Measurements from ENCODE around the gene SRRM1. TPM values are rescaled to one million over a fixed set of nuclear protein-coding genes. Genes with fewer than 3 reads are reported as not detected.

The SRRM1 gene
- total and polyA plus RNA-seq, 9 of the 15 experiments (the other 6 are each of a cell fraction or from before 2014, with no cell fraction given), result 54.5 to 268 (median 115) TPM

GRCh38 chr1:24642481-24643362 is at the start of gene SRRM1 (continued):
- TF ChIP-seq E2F8 (IDR thresholded peaks at IDR 0.05; ENCODE audit: low read depth, partially characterized antibody) (no peak), NKRF (IDR thresholded peaks at IDR 0.05; ENCODE audit: borderline replicate concordance) (no peak; the same call in 1 of the 2 replicates), ZEB2 (IDR thresholded peaks at IDR 0.05) (no peak), NCOA6 (IDR thresholded peaks at IDR 0.05) (no peak), MTA2 (IDR thresholded peaks at IDR 0.05; ENCODE audit: low read depth) (no peak), FOXK1 (CRISPR knock-in tag; IDR thresholded peaks at IDR 0.05; ENCODE audit: borderline replicate concordance) (peak; percentile 77; the same call in 1 of the 2 replicates), NFRKB (IDR thresholded peaks at IDR 0.05; ENCODE audit: low read depth) (peak; percentile 87), TEAD4 (IDR thresholded peaks at IDR 0.05; ENCODE audit: low read length) (no peak), TEAD4 (CRISPR knock-in tag; IDR thresholded peaks at IDR 0.05; ENCODE audit: borderline replicate concordance) (no peak), ZNF140 (CRISPR knock-in tag; IDR thresholded peaks at IDR 0.05) (no peak), NBN (IDR thresholded peaks at IDR 0.05; ENCODE audit: low read depth) (0 out of 2 replicates have a peak, but pooled peaks have one; percentile 76), ZNF282 (CRISPR knock-in tag; IDR thresholded peaks at IDR 0.05) (no peak), MAFG (tag; conservative IDR thresholded peaks at IDR 0.05) (no peak), HIVEP1 (CRISPR knock-in tag; IDR thresholded peaks at IDR 0.05) (no peak), NFATC3 (IDR thresholded peaks at IDR 0.05) (0 out of 2 replicates have a peak, but pooled peaks have one; percentile 27), CREB1 (IDR thresholded peaks at IDR 0.05) (peak; percentile 90), CREB1 (CRISPR knock-in tag; IDR thresholded peaks at IDR 0.05) (peak; percentile 86), EP300 (IDR thresholded peaks at IDR 0.05; ENCODE audit: low read length) (peak; percentile 53), ZFP91 (CRISPR knock-in tag; IDR thresholded peaks at IDR 0.05) (no peak; the same call in 1 of the 2 replicates)
